Posterior cingulate gyrus (tissue), 11 donors: Measurements from ENCODE around the gene GRAMD2A.
"Not testable (repeated sequence)": the region's sequence is repeated elsewhere in the genome, so short reads cannot be mapped to it uniquely, and the experiment has no call there.

Experiments
- DNase-seq, 10 donors: peaks; one replicate each; pipeline versions ENCODE4 v3.0.0 to v3.0.0-alpha.2; 2020 to 2021; ENCODE audit warnings: mixed read lengths in 3 of 10
- intact Hi-C: fragments of 100-400 bp; cut with DNase I; formaldehyde crosslinking; loops from one replicate; pipeline ENCODE4 v1.15.1; 2023

Gene GRAMD2A

DNA sequence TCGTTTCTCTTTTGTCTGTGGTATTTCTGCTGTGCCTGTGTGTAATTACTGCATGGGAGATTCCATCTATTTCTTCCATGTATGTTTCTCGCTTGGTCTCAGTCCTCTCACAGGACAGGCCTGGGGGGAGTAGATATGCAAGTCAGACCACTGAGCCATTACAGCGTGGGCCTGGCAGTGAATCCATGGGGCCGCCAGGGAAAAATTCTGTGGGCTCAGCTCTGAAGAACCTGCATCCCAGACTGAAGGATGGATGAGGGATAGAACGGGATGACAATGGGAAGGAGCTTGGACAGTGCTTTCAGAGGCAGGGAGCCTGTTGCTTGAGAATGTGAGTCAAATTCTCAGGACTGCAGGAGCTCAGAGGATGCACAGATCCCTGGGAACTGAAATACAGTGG is 24.8 kb downstream of the GRAMD2A start:
- intact Hi-C loops: no loop called here
- peak in 1 of 10 donors; percentile 17 for DNase-seq

DNA sequence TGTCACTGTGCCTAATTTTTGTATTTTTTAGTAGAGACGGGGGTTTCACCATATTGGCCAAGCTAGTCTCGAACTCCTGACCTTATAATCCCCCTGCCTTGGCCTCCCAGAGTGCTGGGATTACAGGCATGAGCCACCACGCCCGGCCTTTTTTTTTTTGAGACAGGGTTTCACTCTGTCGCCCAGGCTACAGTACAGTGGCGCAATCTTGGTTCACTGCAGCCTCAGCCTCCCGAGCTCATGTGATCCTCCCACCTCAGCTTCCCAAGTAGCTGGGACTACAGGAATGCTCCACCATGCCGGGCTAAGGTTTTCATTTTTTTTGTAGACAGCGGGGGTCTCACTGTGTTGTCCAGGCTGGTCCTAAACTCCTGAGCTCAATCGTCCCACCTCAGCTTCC is 25.6 kb downstream of the GRAMD2A start:
- DNase-seq: peak in 1 of 10 donors; percentile 29

DNA sequence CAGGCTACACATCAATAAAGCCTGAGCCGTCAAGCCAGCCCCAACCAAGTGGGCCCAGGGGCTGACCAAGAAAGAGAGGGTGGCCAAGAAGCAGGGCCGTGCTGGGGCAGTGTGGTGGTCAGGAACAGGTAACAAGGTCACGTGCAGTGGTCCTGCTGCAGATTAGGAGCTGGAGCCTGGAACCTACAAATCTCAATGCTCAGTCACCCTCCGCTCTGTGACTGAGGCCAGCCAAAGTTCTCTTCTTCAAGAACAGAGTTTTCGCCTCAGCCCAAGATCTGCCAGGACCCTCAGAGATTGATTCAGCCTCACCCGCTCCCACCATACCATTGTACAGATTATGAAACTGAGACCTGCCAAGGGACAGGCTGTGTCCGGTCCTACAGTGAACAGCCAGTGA is 26.9 kb downstream of the GRAMD2A start:
- DNase-seq: peak in 1 of 10 donors; percentile 48
- intact Hi-C loops: no loop called here

More for the DNA sequence above, 25.6 kb downstream of the GRAMD2A start:
- intact Hi-C loops: not testable (repeated sequence)

DNA sequence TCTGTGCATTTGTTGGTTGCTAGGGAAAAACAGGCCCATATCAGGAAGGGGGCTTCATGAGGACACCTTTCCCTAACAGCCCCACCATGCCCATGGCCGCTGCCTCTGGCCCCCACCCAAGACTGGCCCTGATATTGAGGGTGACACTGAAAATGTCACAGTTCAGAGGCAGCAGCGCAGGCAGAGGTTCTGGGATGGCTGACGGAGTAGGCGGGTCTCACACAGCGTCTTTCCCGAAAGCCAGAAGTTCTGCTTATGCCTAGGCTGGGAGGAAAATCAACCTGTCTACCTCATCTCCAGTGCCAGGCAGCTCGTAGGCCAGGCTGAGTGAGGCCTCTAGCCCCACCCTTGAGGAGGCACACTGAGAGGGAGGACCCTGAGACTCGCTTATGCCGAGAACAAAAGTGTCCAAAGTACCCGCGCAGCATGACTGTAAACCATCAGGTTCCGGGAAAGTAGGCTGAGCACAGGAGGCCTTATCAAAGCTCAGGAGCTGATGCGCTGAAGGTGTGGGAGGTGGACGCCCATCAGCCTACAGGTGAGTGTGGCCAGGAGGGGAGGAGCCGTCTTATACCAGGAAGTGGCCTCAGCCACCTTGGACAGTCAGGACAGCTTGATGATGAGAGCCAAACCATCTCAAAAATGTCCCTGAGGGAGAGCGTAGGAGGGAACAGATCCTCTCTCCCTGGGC is 27.5 kb downstream of the GRAMD2A start:
- DNase-seq: peak in 1 of 10 donors; percentile 66
- intact Hi-C loops: no loop called here

DNA sequence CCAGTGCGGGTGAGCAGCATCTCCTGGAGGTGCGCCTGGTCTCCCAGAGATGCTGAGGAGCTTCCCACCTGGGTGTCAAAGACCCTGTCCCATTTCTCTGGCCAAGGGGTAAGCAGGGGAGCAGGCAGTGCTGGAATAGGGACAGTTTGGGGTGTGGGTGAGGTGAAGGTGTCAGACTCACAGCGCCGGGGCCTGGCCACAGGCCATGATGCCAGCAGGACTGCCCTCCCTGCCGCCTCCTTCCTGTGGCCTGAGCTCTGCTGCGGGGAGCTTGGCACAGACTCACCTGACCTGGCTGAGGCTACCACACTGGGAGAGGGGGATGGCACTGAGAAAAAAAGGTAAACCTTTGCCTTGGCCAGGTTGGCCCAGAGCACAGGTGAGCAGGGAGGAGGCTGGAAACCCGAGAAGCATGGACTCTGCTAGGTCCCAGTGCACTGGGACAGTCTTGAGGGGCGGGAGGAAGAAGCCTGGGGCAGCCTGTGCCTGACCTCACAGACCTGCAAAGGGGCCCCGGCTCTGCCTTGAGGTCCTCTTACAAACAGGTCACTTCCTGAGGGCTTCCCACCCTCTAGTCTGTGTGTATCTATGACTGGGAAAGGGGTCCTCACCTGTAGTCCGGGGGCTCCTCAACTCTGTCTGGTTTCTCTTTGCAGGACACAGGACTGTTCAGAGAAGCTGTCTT is 28.2 kb downstream of the GRAMD2A start:
- no peak for DNase-seq
- intact Hi-C loops: no loop called here

DNA sequence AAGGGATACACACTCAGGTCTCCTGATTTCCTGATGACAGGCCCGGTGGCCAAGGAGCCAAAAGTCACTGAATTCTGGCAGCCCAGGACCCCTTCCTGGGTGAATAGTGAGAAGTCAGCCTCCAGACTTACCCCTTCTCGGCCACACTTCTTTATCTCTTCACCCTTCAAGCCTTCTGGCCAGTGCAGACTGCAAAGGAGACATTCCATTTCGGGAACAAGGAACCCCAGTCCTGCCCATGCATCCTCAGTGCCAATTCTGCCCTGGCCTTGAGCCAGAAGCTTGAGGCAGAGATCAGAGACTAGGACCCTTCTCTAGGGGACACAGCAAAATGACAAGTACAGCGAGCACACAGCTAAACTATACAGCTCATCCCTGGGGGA is 28.8 kb downstream of the GRAMD2A start:
- intact Hi-C loops: no loop called here
- DNase-seq: no peak

DNA sequence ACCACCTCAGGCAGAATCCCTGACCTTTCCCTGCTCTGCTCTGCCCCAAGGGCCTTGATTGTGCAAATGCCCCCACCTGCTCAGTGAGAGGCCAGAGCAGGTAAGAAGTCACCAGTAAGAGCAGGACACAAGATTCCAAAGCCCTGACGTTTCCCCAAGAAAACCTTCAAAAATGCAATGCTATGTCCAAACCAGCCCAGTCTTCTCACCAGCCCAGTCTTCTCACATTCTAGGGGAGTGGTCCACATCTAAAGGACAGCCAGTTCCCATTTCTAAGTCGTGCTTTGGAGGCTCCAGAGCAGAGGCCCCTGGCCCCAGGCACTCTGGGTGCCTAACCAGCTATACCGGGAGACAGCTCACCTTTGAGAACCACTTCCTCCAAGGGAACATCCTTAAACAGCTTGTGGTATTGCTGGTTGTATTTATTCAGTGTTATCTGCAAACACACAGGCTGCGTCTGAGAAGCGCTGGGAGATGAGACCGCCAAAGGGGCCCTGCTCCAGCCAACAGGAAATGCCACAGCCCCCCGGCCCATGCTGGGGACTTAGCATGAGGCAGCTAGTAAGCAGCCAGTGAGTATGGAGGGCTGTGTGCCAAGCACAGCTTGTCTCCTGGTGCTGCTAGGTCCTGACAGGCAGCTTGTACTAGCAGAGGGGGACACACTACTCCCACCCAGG is 29.3 kb downstream of the GRAMD2A start:
- DNase-seq: no peak
- intact Hi-C loops: no loop called here

DNA sequence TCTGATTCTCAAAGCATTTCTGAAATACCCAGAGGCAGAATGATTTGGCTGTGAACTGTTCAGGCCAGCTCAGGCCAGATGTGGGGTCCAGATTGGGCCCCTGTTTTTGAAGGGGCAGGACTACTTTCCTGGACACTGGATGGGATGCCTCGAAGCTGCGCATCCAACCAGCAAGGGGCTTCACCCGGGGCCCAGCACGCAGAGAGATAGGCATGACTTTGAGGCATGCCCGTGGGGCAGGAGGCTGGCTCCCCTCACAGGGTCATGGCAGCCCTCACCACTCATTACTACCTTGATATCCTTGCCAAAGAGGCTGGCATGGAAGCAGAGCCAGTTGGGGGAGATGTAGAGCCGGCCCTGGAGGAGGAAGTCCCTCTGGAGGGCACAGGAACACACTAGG is 30.1 kb downstream of the GRAMD2A start:
- intact Hi-C loops: no loop called here

DNA sequence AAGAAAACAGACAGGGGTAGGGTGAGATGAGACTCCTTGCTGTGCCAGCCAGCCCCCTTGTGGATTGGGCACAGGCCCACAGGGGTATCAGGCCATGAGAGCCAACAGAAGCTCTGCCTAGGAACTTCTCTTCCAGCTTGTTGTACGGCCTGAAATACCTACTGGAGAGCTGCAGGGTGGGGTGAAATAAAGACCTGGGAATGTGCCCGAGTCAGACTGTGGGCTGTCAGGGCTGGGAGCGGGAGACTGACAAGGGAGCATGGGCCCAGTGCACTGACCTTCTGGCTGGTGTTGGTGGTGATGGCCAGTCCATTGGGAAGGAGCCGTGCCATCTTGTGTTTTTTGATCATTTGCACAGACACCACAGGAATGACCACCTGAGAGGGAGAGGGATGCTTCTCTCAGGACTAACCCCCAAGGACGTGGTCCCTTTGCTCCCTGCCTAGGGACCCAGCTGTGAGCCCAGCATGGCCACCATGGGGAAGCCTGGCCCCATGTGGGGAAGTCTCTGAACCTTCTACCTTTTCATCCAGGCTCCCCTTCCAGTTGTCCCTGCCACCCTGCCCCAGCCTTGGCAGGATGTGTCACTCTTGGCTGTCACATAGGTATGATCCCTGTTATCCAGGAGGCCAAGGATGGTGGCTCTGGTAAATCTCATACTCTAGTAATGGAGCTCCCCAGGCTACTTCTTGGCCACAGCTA is 30.7 kb downstream of the GRAMD2A start:
- DNase-seq: no peak
- intact Hi-C loops: no loop called here

More for the DNA sequence above, 30.1 kb downstream of the GRAMD2A start:
- DNase-seq: no peak

DNA sequence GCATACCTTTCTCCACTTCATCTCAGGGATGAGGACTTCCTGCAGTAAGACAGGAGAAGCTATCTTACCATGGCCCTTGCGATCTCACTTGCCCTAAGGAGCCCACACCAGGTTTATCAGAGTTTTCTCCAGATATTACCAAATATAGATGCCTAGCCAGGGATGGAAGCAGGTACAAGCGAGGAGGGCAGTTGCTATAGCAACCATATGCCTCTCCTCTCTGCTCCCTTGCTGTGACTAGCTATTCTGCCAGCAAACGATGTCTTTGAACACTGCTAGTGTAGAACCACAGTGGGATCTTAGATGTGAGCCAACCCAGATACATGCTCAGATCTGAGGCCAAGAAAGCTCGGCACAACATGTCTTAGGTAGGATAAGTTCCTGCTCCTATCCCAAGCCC is 33.9 kb downstream of the GRAMD2A start:
- peak in 2 of 10 donors; percentile 23 to 81 for DNase-seq
- intact Hi-C loops: no loop called here

DNA sequence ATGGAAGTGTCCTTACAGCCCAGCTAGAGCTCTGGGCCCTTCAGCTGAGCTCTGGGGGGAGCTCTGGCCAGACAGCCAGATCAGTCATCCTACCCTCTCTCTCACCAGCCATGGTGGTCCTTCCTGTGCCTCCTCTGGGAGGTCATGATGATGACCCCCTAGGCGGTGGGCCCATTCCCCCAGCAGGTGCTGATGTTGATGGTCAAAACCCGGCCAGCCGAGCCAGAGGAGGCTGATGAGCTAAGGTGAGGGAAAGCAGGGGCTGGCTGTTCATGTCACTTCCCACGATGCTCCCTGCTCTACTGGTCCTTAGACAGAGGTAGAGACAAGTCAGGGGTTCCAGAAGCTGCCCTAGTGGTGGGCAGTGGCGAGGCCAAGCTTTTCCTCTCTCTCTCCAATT is 35.0 kb downstream of the GRAMD2A start:
- intact Hi-C loops: no loop called here
- peak in 1 of 10 donors; percentile 75 for DNase-seq

DNA sequence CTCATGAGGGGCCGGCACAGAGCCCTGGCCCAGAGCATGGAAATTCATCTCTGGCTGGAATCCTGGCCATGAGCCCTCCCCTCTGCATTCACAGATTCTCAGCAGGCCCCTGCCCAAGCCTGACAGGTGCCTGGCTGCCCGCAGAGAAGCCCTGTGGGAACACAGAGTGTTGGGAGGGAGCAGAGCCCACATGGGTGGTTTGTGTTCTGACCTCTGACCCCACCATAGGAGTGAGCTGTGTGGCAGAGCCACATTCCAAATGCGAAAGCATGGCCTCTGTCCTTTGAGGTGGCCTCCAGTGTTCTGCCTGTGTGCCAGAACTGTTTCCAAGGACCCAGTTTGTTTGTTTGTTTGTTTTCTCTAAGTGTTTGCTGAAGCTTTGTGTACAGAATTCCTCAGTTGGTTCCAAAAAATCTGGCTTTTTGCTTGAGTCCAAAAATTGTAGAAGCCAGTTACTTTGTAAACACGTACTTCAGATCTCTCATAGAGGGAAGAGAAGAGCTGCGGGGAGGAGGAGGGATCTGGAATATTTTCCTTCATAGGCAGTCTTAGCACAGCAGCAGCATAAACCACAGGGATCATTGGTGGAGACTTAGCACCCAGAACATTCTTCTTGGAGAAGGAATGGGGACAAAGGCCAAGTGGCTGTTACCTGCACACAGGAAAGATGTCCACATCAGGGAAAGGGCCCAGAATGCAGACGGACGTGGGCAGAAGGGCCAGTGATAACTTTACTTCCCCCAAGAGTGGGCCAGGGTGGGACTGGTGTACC is 36.0 kb downstream of the GRAMD2A start:
- no peak for DNase-seq
- intact Hi-C loops: no loop called here

DNA sequence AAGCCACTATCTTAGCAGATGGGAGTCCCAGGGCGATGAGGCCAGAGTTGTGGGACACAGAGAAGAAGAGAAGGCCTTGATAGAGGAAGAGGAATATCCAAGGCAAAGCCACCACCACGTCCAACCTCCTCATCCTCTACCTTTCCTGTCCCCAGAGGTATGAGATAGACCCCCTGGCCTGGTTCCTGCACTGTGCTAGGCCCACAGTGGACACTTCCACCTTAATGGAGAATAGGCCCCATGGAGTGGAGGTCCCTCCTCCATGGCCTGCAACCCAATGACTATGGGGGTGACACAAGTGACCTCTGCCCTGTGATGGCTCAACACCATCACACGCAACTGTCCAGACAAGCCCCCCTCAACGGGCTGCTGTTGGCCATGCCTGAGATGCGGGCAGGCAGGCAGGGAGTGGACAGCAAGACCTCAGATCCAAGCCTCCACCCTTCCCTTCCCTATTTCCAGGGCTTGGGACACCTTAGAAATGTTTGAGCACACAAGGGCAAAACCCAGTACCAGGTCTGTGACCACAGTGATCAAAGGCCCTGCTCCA is 36.8 kb downstream of the GRAMD2A start:
- intact Hi-C loops: no loop called here
- no peak for DNase-seq

DNA sequence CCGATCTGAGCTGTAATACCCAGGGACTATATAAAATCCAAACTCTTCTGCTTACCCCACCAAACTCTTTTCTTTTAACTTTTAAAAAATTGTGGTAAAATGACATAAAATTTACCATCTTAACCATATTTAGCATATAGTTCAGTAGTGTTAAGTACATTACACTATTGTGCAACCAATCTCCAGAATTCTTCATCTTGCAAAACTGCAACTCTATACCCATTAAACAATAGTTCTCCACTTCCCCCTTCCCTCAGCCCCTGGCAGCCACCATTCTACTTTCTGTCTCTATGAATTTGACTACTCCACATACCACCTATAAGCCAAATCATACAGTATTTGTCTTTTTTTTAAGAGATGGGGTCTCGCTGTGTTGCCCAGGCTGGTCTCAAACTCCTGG is 40.7 kb downstream of the GRAMD2A start:
- no peak for DNase-seq
- intact Hi-C loops: loop anchor here (2.0 kb wide), 1 partner anchor 412 kb away; no protein-coding TSS in a partner anchor

DNA sequence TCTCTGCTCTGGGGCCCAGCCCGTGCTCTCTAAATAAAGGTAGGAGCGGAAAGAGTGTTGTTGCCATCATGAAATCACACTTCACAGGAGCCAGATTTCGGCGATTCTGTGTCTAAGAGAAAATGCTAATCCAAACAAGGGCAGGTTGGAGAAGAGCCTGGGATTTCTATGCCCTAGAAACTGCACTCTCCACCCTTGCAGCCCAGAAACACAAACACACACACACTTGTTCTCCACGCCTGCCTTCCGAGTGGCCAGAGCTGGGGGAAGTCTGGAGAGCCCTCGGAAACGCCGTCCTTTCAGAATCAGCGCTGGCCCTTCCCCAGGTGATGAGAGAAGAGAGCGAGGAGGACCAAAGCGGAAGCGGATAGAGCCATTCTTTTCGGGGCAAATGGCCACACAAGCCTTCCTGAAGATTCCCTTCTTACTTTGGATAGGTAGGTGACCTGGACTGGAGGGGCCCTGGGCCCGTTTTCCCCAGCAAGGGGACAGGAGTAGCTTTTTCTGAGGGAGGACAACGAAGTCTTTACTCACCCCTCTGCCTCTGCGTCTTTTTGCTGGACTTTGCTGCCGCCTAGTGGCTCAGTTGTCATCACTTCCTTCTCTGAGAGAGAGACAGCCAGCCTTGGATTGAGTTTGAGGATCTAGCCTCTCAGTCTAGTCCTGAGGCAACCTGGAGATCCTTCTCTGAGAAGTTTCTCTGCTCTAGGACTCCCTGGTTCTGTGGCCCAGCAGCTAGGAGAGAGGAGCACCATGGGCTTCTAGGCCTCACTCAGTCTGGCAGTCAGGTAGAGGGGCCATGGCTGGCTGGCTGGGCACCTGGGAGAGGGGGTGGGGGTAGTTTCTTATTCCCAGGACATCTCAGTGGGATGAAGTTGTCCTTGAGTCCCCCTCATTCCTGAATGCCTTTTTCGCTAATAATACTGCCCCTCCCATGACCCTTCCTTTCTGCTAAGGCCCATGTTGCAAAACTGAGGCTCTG is 41.7 kb downstream of the GRAMD2A start:
- DNase-seq: peak; percentile 78 to 97 (median 91)
- intact Hi-C loops: loop anchor here (1.0 to 2.0 kb wide), 2 partner anchors 376 to 411 kb away; no protein-coding TSS in a partner anchor

DNA sequence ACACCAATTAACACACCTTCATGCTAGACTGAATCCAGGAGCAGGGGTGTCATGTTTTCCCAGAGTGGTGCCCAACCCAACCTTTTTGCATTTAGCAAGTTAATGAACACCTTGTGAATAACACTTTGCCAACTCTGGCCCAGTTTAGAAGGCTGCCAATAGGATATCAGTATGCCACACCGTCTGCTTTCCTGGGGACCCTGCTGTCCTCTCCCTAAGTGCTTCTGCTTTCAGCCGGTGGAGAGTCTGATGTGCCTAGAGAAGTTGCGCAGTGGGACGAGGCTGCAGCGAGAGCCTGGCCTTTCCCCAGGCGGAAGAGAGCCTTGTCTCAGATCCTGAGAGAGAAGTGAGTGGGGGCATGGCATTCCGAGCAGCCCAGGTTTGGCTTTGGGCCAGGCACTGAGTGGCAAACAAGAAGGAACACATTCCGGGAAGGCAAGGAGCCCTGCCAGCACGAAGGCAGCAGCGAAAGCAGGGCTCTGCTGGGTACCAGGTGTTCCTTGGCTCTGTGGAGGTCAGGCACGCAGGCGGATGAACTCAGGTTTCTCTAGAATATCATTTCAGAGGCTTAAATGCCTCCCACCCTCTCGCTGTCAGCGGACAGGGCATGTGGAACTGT is 42.5 kb downstream of the GRAMD2A start:
- peak; percentile 50 to 95 (median 73) for DNase-seq
- intact Hi-C loops: loop anchor here (1.0 kb wide), 1 partner anchor 375 kb away; no protein-coding TSS in a partner anchor

DNA sequence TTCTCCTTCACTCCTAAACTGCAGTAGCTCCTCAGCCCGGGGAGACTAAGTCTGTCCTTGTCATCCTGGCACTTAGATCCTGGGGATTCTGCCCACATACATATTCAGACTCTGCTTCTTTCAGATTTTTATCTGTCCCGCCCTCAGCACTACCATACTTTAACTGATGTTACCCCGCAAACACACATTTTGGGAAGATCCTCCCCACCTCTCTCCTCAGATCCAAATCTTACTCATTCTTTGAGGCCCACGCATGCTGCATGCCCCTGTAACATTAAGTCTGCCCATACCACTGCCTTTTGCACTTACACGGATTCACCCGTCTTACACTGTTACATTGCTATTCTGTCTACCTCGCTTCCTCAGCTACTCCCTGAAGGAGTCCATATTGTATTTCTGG is 43.3 kb downstream of the GRAMD2A start:
- intact Hi-C loops: no loop called here

More for the DNA sequence above, 43.3 kb downstream of the GRAMD2A start:
- no peak for DNase-seq
